SK-N-SH treated with all-trans-retinoic acid at 6 μM for 48 hours (cell line): ENCODE data around the gene LSAMP.

ENCODE experiments used
- ATAC-seq: fragments of 200-7000 bp; cut with Tn5 transposase; 3 replicates; pipeline ENCODE4 v1.9.1; 2020; ENCODE audit warnings: mild to moderate bottlenecking, moderate library complexity
- ARNTL ChIP-seq: fragments of 450-650 bp; formaldehyde crosslinking; IDR thresholded peaks from 2 replicates; pipeline ENCODE4 v1.5.0; 2020; ENCODE audit warnings: low read depth, mild to moderate bottlenecking, moderate library complexity, borderline replicate concordance
- BACH2 ChIP-seq: fragments of 250-450 bp; sonication (Bioruptor Pico); IDR thresholded peaks from 2 replicates; pipeline ENCODE4 v1.9.0; 2021; ENCODE audit warnings: mild to moderate bottlenecking, borderline replicate concordance
- CREB5 ChIP-seq: fragments of 250-450 bp; sonication (Bioruptor Pico); IDR thresholded peaks from 2 replicates; pipeline ENCODE4 v1.5.1; 2020; ENCODE audit warnings: low read depth, mild to moderate bottlenecking, moderate library complexity
- CSDC2 ChIP-seq: fragments of 250-450 bp; sonication (Bioruptor Pico); IDR thresholded peaks from 2 replicates; pipeline ENCODE4 v1.5.0; 2020; ENCODE audit warnings: mild to moderate bottlenecking, moderate library complexity
- CSRNP3 ChIP-seq: fragments of 250-450 bp; sonication (Bioruptor Pico); IDR thresholded peaks from 2 replicates; pipeline ENCODE4 v1.5.1; 2021; ENCODE audit warnings: mild to moderate bottlenecking, moderate library complexity
- ESRRG ChIP-seq: fragments of 250-450 bp; sonication (Bioruptor Pico); IDR thresholded peaks from 2 replicates; pipeline ENCODE4 v1.6.1; 2021; ENCODE audit warnings: mild to moderate bottlenecking
- GLIS3 ChIP-seq: fragments of 250-450 bp; sonication (Bioruptor Pico); IDR thresholded peaks from 2 replicates; pipeline ENCODE4 v1.5.0; 2020; ENCODE audit warnings: mild to moderate bottlenecking, moderate library complexity
- ISL1 ChIP-seq: fragments of 250-450 bp; sonication (Bioruptor Pico); IDR thresholded peaks from 2 replicates; pipeline ENCODE4 v2.1.2; 2022; ENCODE audit warnings: mild to moderate bottlenecking, moderate library complexity
- OSR1 ChIP-seq: fragments of 250-450 bp; sonication (Bioruptor Pico); IDR thresholded peaks from 2 replicates; pipeline ENCODE4 v1.8.0; 2022; ENCODE audit warnings: moderate library complexity, mild to moderate bottlenecking, inconsistent platforms
- PPARA ChIP-seq: fragments of 250-450 bp; sonication (Bioruptor Pico); IDR thresholded peaks from 2 replicates; pipeline ENCODE4 v1.5.0; 2020; ENCODE audit warnings: mild to moderate bottlenecking, borderline replicate concordance
- RARB ChIP-seq: fragments of 250-450 bp; sonication (Bioruptor Pico); IDR thresholded peaks from 2 replicates; pipeline ENCODE4 v1.8.0; 2021; ENCODE audit warnings: mild to moderate bottlenecking, moderate library complexity
- SNAI2 ChIP-seq: fragments of 250-450 bp; sonication (Bioruptor Pico); IDR thresholded peaks from 2 replicates; pipeline ENCODE4 v1.5.0; 2020; ENCODE audit warnings: mild to moderate bottlenecking, moderate library complexity
- TCF4 ChIP-seq: fragments of 250-450 bp; sonication (Bioruptor Pico); IDR thresholded peaks from 2 replicates; pipeline ENCODE4 v1.8.0; 2021; ENCODE audit warnings: mild to moderate bottlenecking, moderate library complexity, borderline replicate concordance
- TSHZ2 ChIP-seq: fragments of 250-450 bp; sonication (Bioruptor Pico); IDR thresholded peaks from 2 replicates; pipeline ENCODE4 v1.5.0; 2020; ENCODE audit warnings: mild to moderate bottlenecking, moderate library complexity
- ZC3H10 ChIP-seq: fragments of 250-450 bp; sonication (Bioruptor Pico); IDR thresholded peaks from 2 replicates; pipeline ENCODE4 v1.5.1; 2021; ENCODE audit warnings: mild to moderate bottlenecking, moderate library complexity
- ZFP3 ChIP-seq: fragments of 250-450 bp; sonication (Bioruptor Pico); IDR thresholded peaks from 2 replicates; pipeline ENCODE4 v1.5.0; 2020; ENCODE audit warnings: mild to moderate bottlenecking, moderate library complexity
- ZFP30 ChIP-seq: fragments of 450-650 bp; formaldehyde crosslinking; IDR thresholded peaks from 2 replicates; pipeline ENCODE4 v1.5.0; 2022; ENCODE audit warnings: mild to moderate bottlenecking, moderate library complexity
- ZNF565 ChIP-seq: fragments of 450-650 bp; formaldehyde crosslinking; conservative IDR thresholded peaks from 2 replicates; pipeline ENCODE4 v1.5.0; 2020; ENCODE audit warnings: low read depth, mild to moderate bottlenecking, moderate library complexity
- ZNF70 ChIP-seq: fragments of 450-650 bp; formaldehyde crosslinking; IDR thresholded peaks from 2 replicates; pipeline ENCODE4 v1.5.0; 2020; ENCODE audit warnings: mild to moderate bottlenecking, moderate library complexity
- ZNF8 ChIP-seq: fragments of 450-650 bp; formaldehyde crosslinking; IDR thresholded peaks from 2 replicates; pipeline ENCODE4 v1.5.0; 2020; ENCODE audit warnings: mild to moderate bottlenecking, moderate library complexity
- TF ChIP-seq, protein P1 (sequence below): fragments of 250-450 bp; sonication (Bioruptor Pico); IDR thresholded peaks from 2 replicates; pipeline ENCODE4 v1.8.0; 2020; ENCODE audit warnings: mild to moderate bottlenecking, moderate library complexity, borderline replicate concordance
- TF ChIP-seq, protein P2 (sequence below): fragments of 250-450 bp; sonication (Bioruptor Pico); IDR thresholded peaks from 2 replicates; pipeline ENCODE4 v1.8.0; 2021; ENCODE audit warnings: low read depth, mild to moderate bottlenecking, moderate library complexity, borderline replicate concordance

LSAMP gene

DNA sequence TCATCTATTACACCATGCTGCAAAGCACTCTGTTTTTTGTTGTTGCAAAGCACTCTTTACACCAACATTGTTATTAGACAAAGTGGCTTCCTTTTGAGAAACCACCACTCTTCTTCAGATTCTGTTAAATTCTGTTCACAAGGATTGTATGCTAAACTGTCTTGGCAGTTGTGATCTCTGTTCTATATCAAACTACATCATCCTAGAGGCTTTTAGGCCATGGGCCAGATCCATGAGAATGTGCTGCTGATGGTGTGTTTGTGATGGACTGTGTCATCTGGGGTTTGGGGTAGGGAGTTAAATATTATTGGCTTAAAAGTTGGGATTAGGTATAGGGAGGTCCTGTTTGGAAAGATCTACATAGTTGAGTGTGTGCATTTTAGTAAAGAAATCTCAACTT, 592.2 kb downstream of the LSAMP start:
- TF ChIP-seq ARNTL (CRISPR knock-in tag) (no peak), TCF4 (CRISPR knock-in tag) (no peak), ISL1 (CRISPR knock-in tag) (peak; percentile 87)
- ATAC-seq = peak; percentile 58

DNA sequence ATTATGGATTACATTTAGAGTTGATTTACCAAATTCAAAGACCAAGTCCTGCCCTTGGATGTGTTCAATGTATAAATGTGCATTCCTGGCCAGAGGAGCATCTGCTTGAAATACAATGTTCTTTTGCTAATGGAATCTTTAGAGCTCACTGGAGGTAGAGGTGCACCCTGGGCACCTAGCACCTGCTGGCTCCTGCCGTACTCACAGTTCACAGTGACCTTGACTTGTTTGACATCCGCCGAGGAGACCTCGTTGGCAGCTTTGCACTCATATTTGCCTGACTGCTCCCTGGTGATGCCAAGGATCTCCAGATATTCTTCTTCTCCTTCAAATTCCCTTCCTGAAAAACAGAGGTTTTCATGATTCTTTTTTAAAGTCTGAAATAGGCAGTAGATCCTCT, 593.0 kb downstream of the LSAMP start:
- TF ChIP-seq RARB (CRISPR knock-in tag) (no peak), ZNF70 (CRISPR knock-in tag) (no peak), OSR1 (CRISPR knock-in tag) (no peak), CSDC2 (CRISPR knock-in tag) (no peak), ZC3H10 (CRISPR knock-in tag) (no peak), BACH2 (CRISPR knock-in tag) (no peak), ISL1 (CRISPR knock-in tag) (no peak), ZFP3 (CRISPR knock-in tag) (no peak), ESRRG (CRISPR knock-in tag) (no peak), ZNF565 (no peak), TSHZ2 (no peak), TCF4 (CRISPR knock-in tag) (no peak), SNAI2 (CRISPR knock-in tag) (no peak)
- TF ChIP-seq, protein P1, sequence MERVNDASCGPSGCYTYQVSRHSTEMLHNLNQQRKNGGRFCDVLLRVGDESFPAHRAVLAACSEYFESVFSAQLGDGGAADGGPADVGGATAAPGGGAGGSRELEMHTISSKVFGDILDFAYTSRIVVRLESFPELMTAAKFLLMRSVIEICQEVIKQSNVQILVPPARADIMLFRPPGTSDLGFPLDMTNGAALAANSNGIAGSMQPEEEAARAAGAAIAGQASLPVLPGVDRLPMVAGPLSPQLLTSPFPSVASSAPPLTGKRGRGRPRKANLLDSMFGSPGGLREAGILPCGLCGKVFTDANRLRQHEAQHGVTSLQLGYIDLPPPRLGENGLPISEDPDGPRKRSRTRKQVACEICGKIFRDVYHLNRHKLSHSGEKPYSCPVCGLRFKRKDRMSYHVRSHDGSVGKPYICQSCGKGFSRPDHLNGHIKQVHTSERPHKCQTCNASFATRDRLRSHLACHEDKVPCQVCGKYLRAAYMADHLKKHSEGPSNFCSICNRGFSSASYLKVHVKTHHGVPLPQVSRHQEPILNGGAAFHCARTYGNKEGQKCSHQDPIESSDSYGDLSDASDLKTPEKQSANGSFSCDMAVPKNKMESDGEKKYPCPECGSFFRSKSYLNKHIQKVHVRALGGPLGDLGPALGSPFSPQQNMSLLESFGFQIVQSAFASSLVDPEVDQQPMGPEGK (CRISPR knock-in tag) = no peak
- TF ChIP-seq, protein P2, sequence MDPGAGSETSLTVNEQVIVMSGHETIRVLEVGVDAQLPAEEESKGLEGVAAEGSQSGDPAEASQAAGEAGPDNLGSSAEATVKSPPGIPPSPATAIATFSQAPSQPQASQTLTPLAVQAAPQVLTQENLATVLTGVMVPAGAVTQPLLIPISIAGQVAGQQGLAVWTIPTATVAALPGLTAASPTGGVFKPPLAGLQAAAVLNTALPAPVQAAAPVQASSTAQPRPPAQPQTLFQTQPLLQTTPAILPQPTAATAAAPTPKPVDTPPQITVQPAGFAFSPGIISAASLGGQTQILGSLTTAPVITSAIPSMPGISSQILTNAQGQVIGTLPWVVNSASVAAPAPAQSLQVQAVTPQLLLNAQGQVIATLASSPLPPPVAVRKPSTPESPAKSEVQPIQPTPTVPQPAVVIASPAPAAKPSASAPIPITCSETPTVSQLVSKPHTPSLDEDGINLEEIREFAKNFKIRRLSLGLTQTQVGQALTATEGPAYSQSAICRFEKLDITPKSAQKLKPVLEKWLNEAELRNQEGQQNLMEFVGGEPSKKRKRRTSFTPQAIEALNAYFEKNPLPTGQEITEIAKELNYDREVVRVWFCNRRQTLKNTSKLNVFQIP = no peak
- no peak for ATAC-seq

- TF ChIP-seq OSR1 (CRISPR knock-in tag) (no peak), ZNF565 (no peak), ESRRG (CRISPR knock-in tag) (no peak), TSHZ2 (no peak), ZNF8 (CRISPR knock-in tag) (no peak), ZNF70 (CRISPR knock-in tag) (no peak), SNAI2 (CRISPR knock-in tag) (no peak), PPARA (CRISPR knock-in tag) (no peak), CSRNP3 (CRISPR knock-in tag) (no peak), ZC3H10 (CRISPR knock-in tag) (no peak), ISL1 (CRISPR knock-in tag) (no peak), CREB5 (CRISPR knock-in tag) (no peak), ZFP30 (no peak), GLIS3 (CRISPR knock-in tag) (no peak)
- TF ChIP-seq, protein P1 (CRISPR knock-in tag) = no peak
- ATAC-seq = no peak
Measured at GRCh38 chr3:115851571-115851970, 593.7 kb downstream of the LSAMP start.
